ENCODE data around the gene SGPP2.

SGPP2 gene

DNA sequence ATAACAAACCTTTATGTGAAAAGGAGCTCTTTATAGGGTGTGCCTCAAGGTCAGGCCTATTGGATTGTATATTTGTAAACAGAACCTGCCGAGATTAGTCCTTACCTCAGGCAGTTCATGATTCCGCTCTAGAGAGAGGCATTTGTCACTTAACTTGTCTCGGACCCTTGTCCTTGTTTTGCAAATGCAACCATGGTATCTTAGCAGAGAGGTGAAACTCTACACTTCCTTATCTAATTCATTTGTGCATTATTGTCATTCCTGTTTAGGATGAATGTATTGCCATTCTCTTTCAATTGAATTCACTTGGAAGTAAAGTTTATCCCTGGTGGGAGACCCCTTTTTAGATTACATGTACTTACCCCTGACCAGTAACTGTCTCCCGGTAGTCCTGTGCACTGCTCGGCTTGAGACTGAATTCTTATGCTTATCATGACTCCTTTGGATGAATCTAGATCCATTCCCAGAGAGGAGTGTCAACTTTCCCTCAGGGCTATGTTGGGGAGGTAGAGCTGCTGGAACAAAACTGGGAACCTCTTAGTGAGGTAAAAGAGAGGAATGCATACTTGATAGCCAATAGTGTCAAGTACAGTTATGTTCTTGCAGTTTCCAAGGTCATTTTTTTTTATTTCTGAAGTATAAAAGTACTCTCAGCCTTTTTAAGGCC, 46.6 kb downstream of the SGPP2 start:
- Histone ChIP-seq H3K79me2 (ENCODE audit: control insufficient read depth, low read length) (no peaks in the 10 kb centered on the region), H4K20me1 (ENCODE audit: control insufficient read depth, insufficient read depth, low read depth, low read length) (no peaks in the 10 kb centered on the region), H3K4me1 (ENCODE audit: control insufficient read depth, low read length) (no peaks in the 10 kb centered on the region), H3K4me3 (ENCODE audit: low read length) (no peak overlapping the region), H3K36me3 (ENCODE audit: control insufficient read depth, low read length) (no peaks in the 10 kb centered on the region), H3K27ac (ENCODE audit: low read depth, low read length) (no peak overlapping the region), H3K4me2 (ENCODE audit: low read length) (no peak overlapping the region), H3K9me2 (replicated peaks; ENCODE audit: control insufficient read depth, low read length) (no peaks in the 10 kb centered on the region), H3K27me3 (ENCODE audit: control insufficient read depth, low read length) (no peaks in the 10 kb centered on the region), H3F3A (ENCODE audit: control insufficient read depth, insufficient read depth) (no peaks in the 10 kb centered on the region), H3K9me3 (ENCODE audit: control insufficient read depth, insufficient read depth, low read length) (no peaks in the 10 kb centered on the region)
- TF ChIP-seq EZH2phosphoT487 (IDR thresholded peaks at IDR 0.05; ENCODE audit: borderline replicate concordance, low read length) (no peak), CTCF (IDR thresholded peaks at IDR 0.05; ENCODE audit: low read depth, low read length, poor library complexity, severe bottlenecking) (no peak)

- Histone ChIP-seq H3K9me3 (ENCODE audit: control insufficient read depth, insufficient read depth, low read length) (no peaks in the 10 kb centered on the region), H3K9me2 (replicated peaks; ENCODE audit: control insufficient read depth, low read length) (no peaks in the 10 kb centered on the region), H3K4me1 (ENCODE audit: control insufficient read depth, low read length) (no peaks in the 10 kb centered on the region), H3K4me3 (ENCODE audit: low read length) (no peak overlapping the region), H3F3A (ENCODE audit: control insufficient read depth, insufficient read depth) (no peaks in the 10 kb centered on the region), H3K36me3 (ENCODE audit: control insufficient read depth, low read length) (no peaks in the 10 kb centered on the region), H3K27ac (ENCODE audit: low read depth, low read length) (no peak overlapping the region), H3K4me2 (ENCODE audit: low read length) (no peak overlapping the region), H3K27me3 (ENCODE audit: control insufficient read depth, low read length) (no peaks in the 10 kb centered on the region; the same call in 1 of the 2 replicates), H3K79me2 (ENCODE audit: control insufficient read depth, low read length) (no peaks in the 10 kb centered on the region), H4K20me1 (ENCODE audit: control insufficient read depth, insufficient read depth, low read depth, low read length) (no peaks in the 10 kb centered on the region)
- no peak for TF ChIP-seq EZH2phosphoT487 (IDR thresholded peaks at IDR 0.05; ENCODE audit: borderline replicate concordance, low read length)
- no peak for TF ChIP-seq CTCF (IDR thresholded peaks at IDR 0.05; ENCODE audit: low read depth, low read length, poor library complexity, severe bottlenecking)
These were observed 53.7 kb downstream of the SGPP2 start for GRCh38 chr2:222477962-222478608.

DNA sequence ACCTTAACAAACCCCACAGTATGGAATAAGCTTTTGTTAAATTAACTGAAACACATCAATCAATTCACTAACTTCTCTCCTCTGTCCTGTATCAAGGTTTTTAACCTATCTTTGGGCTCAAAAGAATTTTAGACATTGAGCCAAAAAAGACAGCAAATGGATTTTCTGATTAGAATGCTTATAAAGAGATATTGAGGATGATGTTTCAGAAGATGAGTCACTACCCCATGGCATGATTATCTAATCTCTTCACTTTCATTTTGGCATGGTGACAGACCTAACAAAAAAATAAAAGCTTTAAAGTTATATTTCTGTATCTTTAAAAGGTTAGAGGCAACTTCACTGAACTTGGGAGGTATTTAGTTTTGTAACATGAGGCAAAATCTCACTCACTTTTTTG, 55.5 kb downstream of the SGPP2 start:
- no peaks in the 10 kb centered on the region for H3F3A ChIP-seq (ENCODE audit: control insufficient read depth, insufficient read depth)
- TF ChIP-seq EZH2phosphoT487 (IDR thresholded peaks at IDR 0.05; ENCODE audit: borderline replicate concordance, low read length) (no peak), CTCF (IDR thresholded peaks at IDR 0.05; ENCODE audit: low read depth, low read length, poor library complexity, severe bottlenecking) (no peak)
- no peaks in the 10 kb centered on the region; the same call in 1 of the 2 replicates for H3K27me3 ChIP-seq (ENCODE audit: control insufficient read depth, low read length)
- no peak overlapping the region for H3K27ac ChIP-seq (ENCODE audit: low read depth, low read length)
- no peaks in the 10 kb centered on the region for H3K9me2 ChIP-seq (replicated peaks; ENCODE audit: control insufficient read depth, low read length)
- no peaks in the 10 kb centered on the region for H3K9me3 ChIP-seq (ENCODE audit: control insufficient read depth, insufficient read depth, low read length)
- H3K36me3 ChIP-seq (ENCODE audit: control insufficient read depth, low read length) = no peaks in the 10 kb centered on the region
- no peaks in the 10 kb centered on the region for H4K20me1 ChIP-seq (ENCODE audit: control insufficient read depth, insufficient read depth, low read depth, low read length)
- no peak overlapping the region for H3K4me3 ChIP-seq (ENCODE audit: low read length)
- no peaks in the 10 kb centered on the region for H3K79me2 ChIP-seq (ENCODE audit: control insufficient read depth, low read length)
- no peaks in the 10 kb centered on the region for H3K4me1 ChIP-seq (ENCODE audit: control insufficient read depth, low read length)
- no peak overlapping the region for H3K4me2 ChIP-seq (ENCODE audit: low read length)

Measured in DOHH2 (cell line).